ENCODE data around the gene PROM1.
A peak's percentile ranks its signal among the peaks of the same experiment; 100 is the strongest.

The PROM1 gene

DNA sequence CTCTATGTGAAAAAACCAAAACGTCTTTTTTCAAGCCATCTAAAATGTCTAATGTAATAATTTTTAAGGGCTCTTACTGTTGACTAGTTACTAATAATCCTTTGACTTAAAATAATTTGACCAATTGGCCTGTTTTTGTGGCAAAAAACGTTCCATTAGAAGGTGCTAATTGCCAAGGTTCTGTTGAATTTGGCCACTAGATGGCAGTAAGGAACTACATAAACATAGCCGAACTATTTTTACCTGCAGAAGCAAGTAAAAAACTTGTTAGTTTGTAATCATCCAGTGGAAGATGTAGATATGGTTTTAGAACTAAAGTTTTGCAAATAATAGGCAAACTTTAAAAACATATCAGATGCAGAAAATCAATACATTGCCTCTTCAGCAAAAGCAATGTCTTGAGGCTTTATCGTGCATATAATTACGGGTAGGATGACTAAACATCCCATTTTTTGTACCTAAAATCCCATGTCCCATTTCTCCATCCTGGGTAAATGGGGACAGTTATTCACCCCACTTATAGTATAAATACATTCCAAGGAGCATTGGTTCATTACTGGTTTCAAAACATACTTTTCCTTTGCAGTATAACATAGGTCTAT is 57.6 kb downstream of the PROM1 start:
- H3K27ac ChIP-seq (ENCODE audit: low read depth, low read length, poor library complexity, severe bottlenecking), result no peak overlapping the region
- no peaks in the 10 kb centered on the region for H4K20me1 ChIP-seq (ENCODE audit: insufficient read depth, low read length)
- no peak for TF ChIP-seq EZH2 (IDR thresholded peaks at IDR 0.05; ENCODE audit: borderline replicate concordance, low read length)
- TF ChIP-seq CTCF (IDR thresholded peaks at IDR 0.05; ENCODE audit: low read length), result peak; percentile 67
- H2AFZ ChIP-seq (ENCODE audit: low read length), result no peak overlapping the region
- H3K36me3 ChIP-seq (ENCODE audit: insufficient read depth, low read length), result no peaks in the 10 kb centered on the region
- no peak overlapping the region for H3K4me2 ChIP-seq (ENCODE audit: low read length)
- H3F3A ChIP-seq (ENCODE audit: insufficient read depth, low read length), result no peaks in the 10 kb centered on the region
- H3K27me3 ChIP-seq (ENCODE audit: insufficient read depth, low read length), result no peaks in the 10 kb centered on the region
- H3K79me2 ChIP-seq (ENCODE audit: insufficient read depth, low read length), result no peaks in the 10 kb centered on the region
- H3K9me3 ChIP-seq (ENCODE audit: low read length), result no peaks in the 10 kb centered on the region
- no peak overlapping the region for H3K9ac ChIP-seq (ENCODE audit: low read length)
- H3K4me3 ChIP-seq (ENCODE audit: low read depth, low read length, poor library complexity, severe bottlenecking), result no peak overlapping the region
- no peaks in the 10 kb centered on the region for H3K4me1 ChIP-seq (ENCODE audit: insufficient read depth, low read length, severe bottlenecking)
- H3K9me2 ChIP-seq (ENCODE audit: low read depth, low read length), result no peaks in the 10 kb centered on the region

GRCh38 chr4:16025268-16025667 is 58.6 kb downstream of the PROM1 start:
- Histone ChIP-seq H3K4me2 (ENCODE audit: low read length) (no peak overlapping the region), H3K9ac (ENCODE audit: low read length) (no peak overlapping the region), H3K36me3 (ENCODE audit: insufficient read depth, low read length) (no peaks in the 10 kb centered on the region), H3K4me1 (ENCODE audit: insufficient read depth, low read length, severe bottlenecking) (no peaks in the 10 kb centered on the region), H3K4me3 (ENCODE audit: low read depth, low read length, poor library complexity, severe bottlenecking) (no peak overlapping the region), H3F3A (ENCODE audit: insufficient read depth, low read length) (no peaks in the 10 kb centered on the region), H2AFZ (ENCODE audit: low read length) (no peak overlapping the region), H3K27me3 (ENCODE audit: insufficient read depth, low read length) (no peaks in the 10 kb centered on the region), H4K20me1 (ENCODE audit: insufficient read depth, low read length) (no peaks in the 10 kb centered on the region), H3K79me2 (ENCODE audit: insufficient read depth, low read length) (no peaks in the 10 kb centered on the region), H3K9me2 (ENCODE audit: low read depth, low read length) (no peaks in the 10 kb centered on the region), H3K9me3 (ENCODE audit: low read length) (no peaks in the 10 kb centered on the region), H3K27ac (ENCODE audit: low read depth, low read length, poor library complexity, severe bottlenecking) (no peak overlapping the region)
- TF ChIP-seq CTCF (IDR thresholded peaks at IDR 0.05; ENCODE audit: low read length) (no peak), EZH2 (IDR thresholded peaks at IDR 0.05; ENCODE audit: borderline replicate concordance, low read length) (no peak)

- no peak overlapping the region for H3K4me3 ChIP-seq (ENCODE audit: low read depth, low read length, poor library complexity, severe bottlenecking)
- no peaks in the 10 kb centered on the region for H3K27me3 ChIP-seq (ENCODE audit: insufficient read depth, low read length)
- H3K79me2 ChIP-seq (ENCODE audit: insufficient read depth, low read length), result no peaks in the 10 kb centered on the region
- no peaks in the 10 kb centered on the region for H3K36me3 ChIP-seq (ENCODE audit: insufficient read depth, low read length)
- no peak overlapping the region for H3K9ac ChIP-seq (ENCODE audit: low read length)
- H2AFZ ChIP-seq (ENCODE audit: low read length), result no peak overlapping the region
- H3F3A ChIP-seq (ENCODE audit: insufficient read depth, low read length), result no peaks in the 10 kb centered on the region
- no peak for TF ChIP-seq EZH2 (IDR thresholded peaks at IDR 0.05; ENCODE audit: borderline replicate concordance, low read length)
- no peak for TF ChIP-seq CTCF (IDR thresholded peaks at IDR 0.05; ENCODE audit: low read length)
- H3K4me1 ChIP-seq (ENCODE audit: insufficient read depth, low read length, severe bottlenecking), result no peaks in the 10 kb centered on the region
- H4K20me1 ChIP-seq (ENCODE audit: insufficient read depth, low read length), result no peaks in the 10 kb centered on the region
- H3K9me2 ChIP-seq (ENCODE audit: low read depth, low read length), result no peaks in the 10 kb centered on the region
- H3K27ac ChIP-seq (ENCODE audit: low read depth, low read length, poor library complexity, severe bottlenecking), result no peak overlapping the region
- no peak overlapping the region for H3K4me2 ChIP-seq (ENCODE audit: low read length)
- H3K9me3 ChIP-seq (ENCODE audit: low read length), result no peaks in the 10 kb centered on the region
These were observed 59.9 kb downstream of the PROM1 start for GRCh38 chr4:16023776-16024408.

Data from OCI-LY1 (cell line).